ENCODE data around the gene ELK4.
"Not testable (repeated sequence)": the region's sequence is repeated elsewhere in the genome, so short reads cannot be mapped to it uniquely, and the experiment has no call there.

ELK4 gene

GRCh38 chr1:205639567-205639966 is 7.8 kb upstream of the ELK4 start:
- no peak for TF ChIP-seq CTCF (IDR thresholded peaks at IDR 0.05; ENCODE audit: low read depth, low read length, missing control alignments)
- in situ Hi-C loops (cut with HindIII; ENCODE audit: low sequenced_read_pairs), result no loop called here
- DNase-seq (ENCODE audit: low read depth), result no peak
- H3K4me3 ChIP-seq (ENCODE audit: low read depth, low read length), result no peak overlapping the region

DNA sequence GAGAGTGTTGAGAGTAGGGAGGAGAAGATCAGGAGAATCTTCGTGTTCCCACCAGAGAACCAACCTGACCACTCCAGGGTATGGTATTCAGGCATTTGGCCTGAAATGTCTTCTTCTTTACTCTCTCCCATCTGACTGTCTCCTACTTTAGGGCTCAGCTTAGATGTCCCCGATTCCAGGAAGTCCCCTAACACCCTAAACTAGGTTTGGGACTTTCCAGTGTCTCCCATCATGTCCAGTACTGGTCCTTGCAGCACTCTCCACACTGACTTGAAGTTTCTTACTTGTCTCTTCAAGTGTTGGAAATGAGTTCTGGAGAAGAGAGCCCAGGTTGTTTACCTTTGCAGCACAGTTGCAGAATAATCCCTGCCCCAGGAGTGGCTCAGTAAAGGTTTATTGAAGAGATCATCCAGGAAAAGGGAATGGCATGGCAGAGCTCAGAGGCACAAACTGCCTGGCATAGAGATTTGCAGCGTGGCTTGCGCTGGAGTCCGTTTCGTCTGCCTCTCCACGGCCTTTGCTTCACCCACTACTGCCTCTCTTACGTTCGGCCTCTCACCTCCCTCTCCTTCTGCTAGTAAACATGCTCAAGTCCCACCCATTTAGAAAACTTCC is 6.2 kb upstream of the ELK4 start:
- H3K4me3 ChIP-seq (ENCODE audit: low read depth, low read length), result no peak overlapping the region
- DNase-seq (ENCODE audit: low read depth), result no peak
- in situ Hi-C loops (cut with HindIII; ENCODE audit: low sequenced_read_pairs), result no loop called here
- no peak for TF ChIP-seq CTCF (IDR thresholded peaks at IDR 0.05; ENCODE audit: low read depth, low read length, missing control alignments)

- H3K4me3 ChIP-seq (ENCODE audit: low read depth, low read length), result no peak overlapping the region
- in situ Hi-C loops (cut with HindIII; ENCODE audit: low sequenced_read_pairs), result no loop called here
Observed at GRCh38 chr1:205636732-205637131, 4.9 kb upstream of the ELK4 start.

DNA sequence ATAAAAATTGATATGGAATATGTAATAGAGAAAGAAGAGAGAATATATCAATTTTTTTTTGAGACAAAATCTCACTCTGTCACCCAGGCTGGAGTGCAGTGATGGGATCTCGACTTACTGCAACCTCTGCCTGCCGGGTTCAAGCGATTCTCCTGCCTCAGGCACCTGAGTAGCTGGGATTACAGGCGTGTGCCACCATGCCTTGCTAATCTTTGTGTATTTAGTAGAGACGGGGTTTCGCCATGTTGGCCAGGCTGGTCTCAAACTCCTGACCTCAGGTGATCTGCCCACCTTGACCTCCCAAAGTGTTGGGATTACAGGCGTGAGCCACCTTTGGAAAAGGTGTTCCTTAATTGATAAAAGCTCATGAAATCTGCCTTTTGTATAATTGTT is 4.3 kb upstream of the ELK4 start:
- H3K4me3 ChIP-seq (ENCODE audit: low read depth, low read length); DNase-seq (ENCODE audit: low read depth); in situ Hi-C loops (cut with HindIII; ENCODE audit: low sequenced_read_pairs): not testable (repeated sequence)

More at GRCh38 chr1:205636732-205637131, 4.9 kb upstream of the ELK4 start:
- no peak for DNase-seq (ENCODE audit: low read depth)
- TF ChIP-seq CTCF (IDR thresholded peaks at IDR 0.05; ENCODE audit: low read depth, low read length, missing control alignments), result no peak

DNA sequence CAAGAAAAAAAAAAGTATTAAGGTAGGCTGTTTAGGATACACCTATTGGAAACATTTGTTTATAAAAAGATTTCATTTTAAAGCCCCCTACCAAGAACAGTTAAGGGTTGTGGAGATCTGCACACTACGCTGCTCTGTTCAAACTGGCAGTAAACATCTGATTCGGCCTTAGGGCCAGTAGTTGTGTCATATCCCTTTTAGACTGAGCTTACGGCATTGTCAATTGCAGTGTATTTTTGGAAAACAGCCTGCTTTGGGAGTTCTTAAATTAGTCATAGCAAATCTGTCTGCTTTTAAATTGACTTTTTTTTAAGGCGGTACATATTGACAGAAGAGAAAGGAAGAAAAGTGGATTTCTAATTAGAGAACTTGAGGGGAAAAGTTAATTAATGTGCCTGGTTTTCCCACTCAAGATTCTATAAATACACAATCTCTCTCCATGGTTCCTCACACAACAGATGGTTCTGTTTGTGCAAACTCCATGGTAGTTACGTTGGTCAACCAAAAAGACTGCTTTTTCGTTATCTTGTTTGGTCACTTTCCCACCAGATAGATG is 1.7 kb upstream of the ELK4 start:
- no peak for TF ChIP-seq CTCF (IDR thresholded peaks at IDR 0.05; ENCODE audit: low read depth, low read length, missing control alignments)
- DNase-seq (ENCODE audit: low read depth), result no peak
- H3K4me3 ChIP-seq (ENCODE audit: low read depth, low read length), result no peak overlapping the region
- in situ Hi-C loops (cut with HindIII; ENCODE audit: low sequenced_read_pairs), result loop anchor here (5.0 kb wide), 1 partner anchor 41 kb away; no protein-coding TSS in a partner anchor

DNA sequence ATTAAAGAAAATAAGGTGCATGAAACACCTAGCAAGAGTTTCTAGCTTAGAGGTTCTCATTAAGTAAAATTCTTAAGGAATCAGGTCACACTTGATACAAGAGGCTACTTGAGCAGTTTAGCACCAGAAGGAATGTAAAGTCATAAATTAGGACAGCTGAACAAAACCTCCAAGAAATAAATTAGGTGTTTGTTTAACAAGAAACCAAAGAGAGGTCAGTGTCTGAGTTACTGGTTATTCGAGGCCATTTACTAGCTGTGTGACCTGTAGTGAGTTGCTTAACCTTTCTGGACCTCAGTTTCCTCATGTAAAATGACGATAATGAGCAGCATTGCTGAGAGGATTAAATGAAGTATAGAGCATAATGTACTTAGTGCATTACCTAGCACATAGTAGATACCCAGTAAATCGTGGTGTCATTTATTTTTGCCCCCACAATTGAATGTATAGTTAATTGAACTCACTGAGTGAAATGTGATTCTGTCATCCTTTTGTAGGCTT is 908 bp upstream of the ELK4 start:
- H3K4me3 ChIP-seq (ENCODE audit: low read depth, low read length), result peak overlapping the region; percentile 77
- in situ Hi-C loops (cut with HindIII; ENCODE audit: low sequenced_read_pairs), result loop anchor here (5.0 kb wide), 1 partner anchor 40 kb away; no protein-coding TSS in a partner anchor
- no peak for DNase-seq (ENCODE audit: low read depth)
- no peak for TF ChIP-seq CTCF (IDR thresholded peaks at IDR 0.05; ENCODE audit: low read depth, low read length, missing control alignments)
